Measurements from ENCODE around the gene SIDT2.

Gene SIDT2

GRCh38 chr11:117239295-117239694 lies 60.8 kb downstream of the SIDT2 start:
- no peak for DNase-seq
- H3K27me3 Mint-ChIP-seq = no peaks in the 10 kb centered on the region
- no peaks in the 10 kb centered on the region for H3K9me3 Mint-ChIP-seq
- H3K36me3 Mint-ChIP-seq = peaks cover 12 to 27% of the 10 kb centered on the region in 2 donors
- H3K27ac Mint-ChIP-seq = no peak overlapping the region
- H3K4me1 Mint-ChIP-seq = peaks cover under 1% of the 10 kb centered on the region in 2 donors
- no peak for ATAC-seq (replicated peaks)
- no peak overlapping the region for H3K4me3 Mint-ChIP-seq

Data from stimulated activated naive B cell treated with anti-CD40 and anti-IgM and Interleukin-4, amounts not matched to agents 10 μg/mL and 1 μg/mL and 100 μg/mL, for 72 hours (primary cell).